DOHH2 (cell line): ENCODE results near the gene ANKRD39.

ENCODE experiments used
- EZH2phosphoT487 ChIP-seq: fragments of 200-600 bp; sonication (generic); IDR thresholded peaks from 2 replicates; pipeline ENCODE4 v1.6.1; 2017; ENCODE audit warnings: borderline replicate concordance, mild to moderate bottlenecking, antibody characterized with exemption, low read length, moderate library complexity, mixed read lengths
- TF ChIP-seq, protein P1 (sequence below): fragments of 200-600 bp; sonication (generic); IDR thresholded peaks from one replicate; pipeline ENCODE4 v1.5.1; 2014; ENCODE audit warnings: antibody characterized with exemption, mild to moderate bottlenecking, low read depth, low read length; ENCODE audit not compliant: poor library complexity, severe bottlenecking

DNA sequence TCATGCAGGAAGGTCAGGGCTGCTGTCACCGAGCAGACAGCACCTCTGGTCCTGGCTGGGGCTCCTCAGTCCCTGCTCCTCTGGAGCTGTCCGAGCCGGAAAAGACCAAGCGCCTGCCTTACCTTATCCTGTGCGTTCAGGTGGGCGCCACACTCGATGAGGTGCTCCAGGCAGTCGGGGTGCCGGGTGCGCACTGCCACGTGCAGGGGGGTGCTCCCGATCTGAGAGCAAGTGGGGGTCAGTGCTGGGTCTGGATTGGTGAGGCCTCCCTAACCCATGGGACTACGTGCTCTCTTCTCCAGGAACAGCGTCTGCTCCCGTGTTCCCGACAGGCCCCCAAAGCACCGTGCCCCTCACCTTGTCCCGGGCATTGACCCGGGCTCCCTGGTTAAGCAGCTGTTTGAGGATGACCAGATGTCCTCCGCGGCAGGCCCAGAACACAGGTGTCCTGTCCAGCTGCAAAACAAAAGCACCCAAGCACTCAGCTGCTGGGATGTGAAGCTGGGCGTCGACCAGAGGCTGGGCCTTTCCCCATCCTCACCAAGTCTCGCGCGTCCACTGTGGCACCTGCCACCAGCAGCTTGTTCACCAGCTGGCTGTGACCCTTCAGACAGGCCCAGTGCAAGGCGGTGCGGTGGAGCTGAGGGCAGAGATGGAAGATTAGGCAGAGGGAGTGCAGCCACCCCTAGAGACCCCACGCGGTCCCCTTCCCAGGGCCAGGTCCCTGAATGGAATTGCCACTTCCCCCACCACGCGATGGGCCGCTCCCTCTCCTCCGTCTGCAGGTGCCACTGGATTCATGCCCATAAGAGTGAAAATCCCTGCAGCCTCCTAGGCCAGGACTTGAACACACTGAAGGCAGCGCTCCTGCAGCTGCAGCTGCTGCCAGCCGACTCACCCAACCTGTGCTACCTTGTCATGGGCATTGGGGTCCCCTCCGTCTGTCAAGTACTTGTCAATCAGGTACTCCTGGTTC, 17.7 kb downstream of the ANKRD39 start:
- TF ChIP-seq, protein P1, sequence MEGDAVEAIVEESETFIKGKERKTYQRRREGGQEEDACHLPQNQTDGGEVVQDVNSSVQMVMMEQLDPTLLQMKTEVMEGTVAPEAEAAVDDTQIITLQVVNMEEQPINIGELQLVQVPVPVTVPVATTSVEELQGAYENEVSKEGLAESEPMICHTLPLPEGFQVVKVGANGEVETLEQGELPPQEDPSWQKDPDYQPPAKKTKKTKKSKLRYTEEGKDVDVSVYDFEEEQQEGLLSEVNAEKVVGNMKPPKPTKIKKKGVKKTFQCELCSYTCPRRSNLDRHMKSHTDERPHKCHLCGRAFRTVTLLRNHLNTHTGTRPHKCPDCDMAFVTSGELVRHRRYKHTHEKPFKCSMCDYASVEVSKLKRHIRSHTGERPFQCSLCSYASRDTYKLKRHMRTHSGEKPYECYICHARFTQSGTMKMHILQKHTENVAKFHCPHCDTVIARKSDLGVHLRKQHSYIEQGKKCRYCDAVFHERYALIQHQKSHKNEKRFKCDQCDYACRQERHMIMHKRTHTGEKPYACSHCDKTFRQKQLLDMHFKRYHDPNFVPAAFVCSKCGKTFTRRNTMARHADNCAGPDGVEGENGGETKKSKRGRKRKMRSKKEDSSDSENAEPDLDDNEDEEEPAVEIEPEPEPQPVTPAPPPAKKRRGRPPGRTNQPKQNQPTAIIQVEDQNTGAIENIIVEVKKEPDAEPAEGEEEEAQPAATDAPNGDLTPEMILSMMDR: no peak
- no peak for TF ChIP-seq EZH2phosphoT487
